GM18505 (cell line): ENCODE data around the gene GPR35.

Experiments
- ATAC-seq: cut with Tn5 transposase; IDR thresholded peaks from one replicate; pipeline ENCODE4 v1.9.1; 2021; ENCODE audit not compliant: unreplicated experiment
- POLR2A ChIP-seq: IDR thresholded peaks from 4 replicates; pipeline ENCODE4 v1.6.1; 2011; ENCODE audit warnings: borderline replicate concordance; ENCODE audit not compliant: insufficient read depth, insufficient read length; ENCODE audit errors: extremely low read depth

GPR35 gene

GRCh38 chr2:240639566-240639965, 14.3 kb downstream of the GPR35 start:
- TF ChIP-seq POLR2A: no peak
- no peak for ATAC-seq

GRCh38 chr2:240640939-240641338, 15.7 kb downstream of the GPR35 start:
- ATAC-seq: no peak
- no peak for TF ChIP-seq POLR2A

DNA sequence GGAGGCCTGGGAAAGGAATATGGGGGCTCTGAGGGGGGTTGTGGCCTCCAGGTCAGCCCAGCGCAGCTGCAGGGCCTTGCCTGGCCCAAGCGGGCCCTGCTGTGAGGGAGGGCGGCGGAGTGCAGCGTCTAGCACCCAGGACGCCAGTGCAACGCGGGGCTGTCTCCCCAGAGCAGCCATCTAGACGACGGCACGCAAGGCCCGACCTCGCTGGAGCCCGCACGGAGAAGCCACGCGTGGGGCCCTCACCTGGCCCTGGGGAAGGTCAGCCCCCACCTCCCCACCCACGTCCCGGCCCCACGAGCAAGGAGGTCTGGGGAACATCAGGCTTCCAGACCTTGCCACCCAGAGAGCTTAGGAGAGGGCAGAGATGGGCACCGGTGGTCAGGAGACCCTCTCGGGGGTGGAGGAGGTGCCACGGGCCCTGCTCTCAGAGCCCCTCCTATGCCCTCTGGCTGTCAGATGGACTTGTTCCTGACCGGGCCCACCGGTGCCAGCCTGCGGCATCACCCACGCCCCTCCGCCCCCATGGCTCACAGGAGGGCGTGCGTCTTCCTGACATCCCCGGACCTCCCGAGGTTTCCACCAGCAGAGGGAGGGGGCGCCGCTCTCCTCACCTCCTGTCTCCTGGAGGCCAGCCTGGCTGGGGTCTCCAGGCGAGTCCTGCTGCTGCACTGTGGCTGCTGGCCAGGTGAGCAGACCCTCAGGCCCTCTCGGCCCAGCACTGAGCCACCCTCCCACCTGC, 17.0 kb downstream of the GPR35 start:
- ATAC-seq: no peak

GRCh38 chr2:240642806-240643092, 17.5 kb downstream of the GPR35 start:
- TF ChIP-seq POLR2A: no peak
- no peak for ATAC-seq

More for the DNA sequence above, 17.0 kb downstream of the GPR35 start:
- TF ChIP-seq POLR2A: no peak

DNA sequence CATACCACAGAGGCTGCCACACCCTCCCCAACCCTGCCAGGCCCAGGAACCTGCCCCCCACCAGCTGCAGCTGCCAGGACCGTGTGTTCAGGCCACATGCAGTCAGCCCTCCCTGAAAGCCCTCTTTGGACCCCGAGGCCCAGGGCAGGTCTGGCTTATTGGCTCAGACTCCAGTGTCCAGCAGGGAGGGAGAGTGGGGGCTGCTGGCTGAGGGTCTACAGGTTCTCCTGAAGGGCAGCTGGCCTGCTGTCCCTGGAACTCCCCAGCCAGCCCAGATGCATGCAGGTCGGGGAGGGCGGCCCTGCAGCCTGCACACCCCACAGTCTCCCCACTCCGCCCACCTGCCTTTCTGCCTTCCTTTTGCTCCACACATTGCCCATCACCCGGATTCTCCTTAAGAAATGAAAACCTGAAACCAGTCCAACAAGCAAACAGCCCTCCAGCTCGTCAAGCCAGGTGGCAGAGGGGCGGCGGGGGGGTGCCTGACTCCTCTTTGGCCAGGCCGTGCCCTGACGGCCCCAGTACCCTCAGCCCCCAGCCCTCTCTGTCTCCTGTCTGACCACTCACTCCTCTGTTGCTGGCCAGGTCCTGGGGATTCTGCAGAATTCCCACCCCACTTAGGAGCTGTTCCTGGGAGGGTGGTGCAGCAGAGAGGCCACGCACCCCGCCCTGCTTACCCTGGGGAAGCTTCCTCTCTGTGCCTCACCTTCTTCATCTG, 18.0 kb downstream of the GPR35 start:
- TF ChIP-seq POLR2A: no peak
- ATAC-seq: no peak

DNA sequence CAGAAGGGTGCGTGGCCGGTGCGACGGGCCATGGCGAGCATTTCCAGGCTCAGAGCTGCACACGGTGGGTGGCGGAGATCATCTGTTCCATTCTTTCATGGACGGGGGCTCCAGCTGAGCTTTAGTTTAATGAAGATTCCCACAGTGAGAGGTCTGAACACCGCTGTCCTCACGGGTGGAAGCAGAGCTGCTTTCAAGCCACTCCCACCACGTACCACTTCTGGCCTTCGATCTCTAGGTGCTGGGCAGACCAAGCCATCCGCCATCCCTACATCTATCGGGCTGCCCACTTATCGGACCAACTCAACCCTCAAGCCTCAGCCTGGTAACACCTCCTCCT, 18.5 kb downstream of the GPR35 start:
- no peak for TF ChIP-seq POLR2A

GRCh38 chr2:240644171-240644651, 18.9 kb downstream of the GPR35 start:
- TF ChIP-seq POLR2A: no peak
- ATAC-seq: no peak

More for the DNA sequence above, 18.5 kb downstream of the GPR35 start:
- ATAC-seq: no peak

DNA sequence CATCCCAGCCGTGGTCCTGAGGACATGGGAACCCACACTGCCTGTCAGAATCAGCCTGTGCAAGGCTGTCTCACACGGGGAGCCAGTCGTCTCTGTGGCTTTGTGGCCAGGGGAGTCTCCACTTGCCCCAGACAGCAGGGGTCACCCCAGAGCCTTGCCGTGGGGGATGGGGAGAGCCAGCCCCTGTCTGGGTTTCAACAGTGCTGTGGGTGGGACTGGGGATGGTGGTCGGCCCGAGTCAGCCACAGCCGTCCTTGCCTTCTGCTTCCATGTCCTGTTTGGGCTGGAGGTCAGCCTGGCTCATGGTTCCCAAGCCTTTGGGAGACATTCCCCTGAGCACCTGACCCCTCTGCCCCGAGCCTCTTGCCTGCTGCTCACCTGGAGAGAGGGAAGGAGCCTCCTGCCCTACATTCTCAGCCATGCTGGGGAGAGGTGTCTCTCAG, 19.6 kb downstream of the GPR35 start:
- ATAC-seq: no peak
- TF ChIP-seq POLR2A: no peak

DNA sequence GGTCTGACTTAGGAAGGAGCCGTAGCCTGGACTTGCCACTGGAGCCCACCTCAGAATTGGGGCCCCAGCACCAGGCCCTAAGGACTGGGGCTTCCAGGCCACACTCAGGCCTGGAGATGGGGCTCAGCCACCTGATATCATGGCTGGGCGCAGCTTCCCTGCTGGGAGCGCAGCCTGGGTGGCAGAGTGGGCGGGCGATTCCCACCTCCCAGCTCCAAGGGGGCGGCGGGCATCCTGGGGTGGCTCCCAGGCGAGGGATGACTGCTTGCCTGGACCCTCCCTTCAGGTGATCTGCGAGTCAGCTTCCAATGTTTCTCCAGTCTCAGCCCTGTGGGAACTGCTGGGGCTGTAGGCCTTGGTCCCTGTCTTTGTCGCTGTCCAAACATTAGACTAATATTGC, 20.1 kb downstream of the GPR35 start:
- no peak for TF ChIP-seq POLR2A
- no peak for ATAC-seq

GRCh38 chr2:240645801-240646175, 20.5 kb downstream of the GPR35 start:
- no peak for TF ChIP-seq POLR2A
- ATAC-seq: no peak

GRCh38 chr2:240646176-240646899, 21.1 kb downstream of the GPR35 start:
- no peak for ATAC-seq
- no peak for TF ChIP-seq POLR2A

DNA sequence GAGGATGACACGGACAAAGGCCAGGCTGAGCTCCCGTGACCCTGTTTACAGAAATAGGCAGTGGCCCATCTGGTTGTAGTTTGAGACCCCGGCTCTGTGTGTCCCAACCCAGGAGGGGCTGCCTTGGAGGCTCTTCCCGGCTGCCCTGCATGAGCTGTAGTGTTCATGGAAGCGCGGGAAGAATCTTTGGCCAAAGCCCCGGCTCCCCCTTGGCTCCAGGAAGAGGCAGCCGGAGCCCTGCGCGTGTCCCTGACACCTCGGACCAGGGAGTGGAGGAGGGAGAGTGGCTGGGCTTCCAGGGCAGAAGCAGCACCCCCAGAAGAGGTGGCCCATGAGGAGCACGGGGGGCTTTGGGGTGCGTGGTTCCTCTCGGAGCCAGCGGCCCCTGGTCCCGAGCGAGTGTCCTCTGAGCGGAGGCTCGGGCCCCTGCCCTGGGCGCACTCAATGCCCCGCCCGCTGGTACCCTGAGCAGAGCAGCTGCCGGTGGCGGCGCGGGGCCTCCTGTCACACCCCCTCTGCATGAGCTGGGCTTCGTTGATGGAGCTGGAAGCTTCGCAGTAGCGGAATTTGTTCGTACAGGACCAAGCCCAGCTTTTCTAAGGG, 21.7 kb downstream of the GPR35 start:
- no peak for TF ChIP-seq POLR2A
- ATAC-seq: no peak

DNA sequence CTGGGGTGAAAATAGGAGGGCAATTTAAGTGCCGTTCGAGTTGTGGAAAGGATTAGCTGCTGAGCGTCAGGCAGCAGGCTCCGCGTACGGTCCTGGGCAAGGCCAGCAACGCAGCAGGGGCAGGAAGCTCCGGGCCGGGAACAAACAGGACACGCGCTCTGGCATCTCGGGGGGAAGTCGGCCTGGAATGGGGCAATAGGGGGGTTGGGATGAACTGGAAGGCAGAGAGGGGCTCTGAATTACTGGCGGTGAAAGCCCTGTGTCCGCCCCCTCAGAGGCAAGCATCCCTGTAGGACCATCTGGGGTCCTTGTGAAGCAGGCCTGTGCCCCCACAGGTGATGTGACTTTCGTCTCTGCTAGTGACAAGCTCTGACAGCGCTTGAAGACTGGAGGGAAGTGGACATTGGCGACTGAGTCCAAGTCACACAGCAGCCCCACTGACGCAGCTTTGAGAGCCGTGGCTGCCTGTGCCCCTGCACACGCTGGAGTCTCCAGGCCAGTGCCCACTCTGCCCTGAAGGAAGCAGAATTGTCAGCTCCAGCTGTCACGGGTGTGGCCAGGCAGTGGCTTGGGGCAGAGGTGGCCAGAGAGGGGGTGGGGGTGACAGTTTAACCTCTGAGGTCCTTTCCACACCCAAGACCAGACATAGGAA, 22.3 kb downstream of the GPR35 start:
- no peak for ATAC-seq
- TF ChIP-seq POLR2A: no peak
